ENCODE data around the gene KCNH1. TPM values are rescaled to one million over a fixed set of nuclear protein-coding genes. Genes with fewer than 3 reads are reported as not detected.

KCNH1 gene
- total RNA-seq, 2 experiments from 2014 or later = not detected

- ATAC-seq (no peak), DNase-seq (no peak)
- POLR2A ChIA-PET = no interaction called here
- H3K27me3 Mint-ChIP-seq = no peaks in the 10 kb centered on the region
- H3K27ac Mint-ChIP-seq = no peak overlapping the region
- H3K9me3 Mint-ChIP-seq = peaks cover 3% of the 10 kb centered on the region
- no peaks in the 10 kb centered on the region for H3K36me3 Mint-ChIP-seq (ENCODE audit: low read depth)
- CTCF ChIA-PET = no interaction called here
- intact Hi-C loops (cut with micrococcal nuclease) = no loop called here
- no peak overlapping the region for H3K4me3 Mint-ChIP-seq
- H3K4me1 Mint-ChIP-seq (ENCODE audit: low read depth) = no peaks in the 10 kb centered on the region
- no peak for TF ChIP-seq CTCF (IDR thresholded peaks at IDR 0.05)
Measured at GRCh38 chr1:210850556-210850955, 283.4 kb downstream of the KCNH1 start.

GRCh38 chr1:210848474-210848873 is 285.5 kb downstream of the KCNH1 start:
- Mint-ChIP-seq H3K27ac (no peak overlapping the region), H3K4me3 (no peak overlapping the region), H3K9me3 (peaks cover 3% of the 10 kb centered on the region), H3K36me3 (ENCODE audit: low read depth) (no peaks in the 10 kb centered on the region), H3K4me1 (ENCODE audit: low read depth) (no peaks in the 10 kb centered on the region), H3K27me3 (no peaks in the 10 kb centered on the region)
- ChIA-PET POLR2A (no interaction called here), CTCF (no interaction called here)
- intact Hi-C loops (cut with micrococcal nuclease) = no loop called here
- no peak for TF ChIP-seq CTCF (IDR thresholded peaks at IDR 0.05)
- ATAC-seq = no peak
- DNase-seq = no peak

GRCh38 chr1:210841926-210842625 is 291.9 kb downstream of the KCNH1 start:
- Mint-ChIP-seq H3K27ac (no peak overlapping the region), H3K36me3 (ENCODE audit: low read depth) (no peaks in the 10 kb centered on the region), H3K4me3 (no peak overlapping the region), H3K27me3 (peaks cover 8% of the 10 kb centered on the region), H3K4me1 (ENCODE audit: low read depth) (no peaks in the 10 kb centered on the region), H3K9me3 (peaks cover 2% of the 10 kb centered on the region)
- CTCF ChIA-PET = interaction anchor here (1.2 kb wide), 1 partner anchor 13 kb away, joined by 3 read pairs; no protein-coding TSS in a partner anchor
- POLR2A ChIA-PET = interaction anchor here (0.8 kb wide), 1 partner anchor 79 kb away, joined by 3 read pairs; no protein-coding TSS in a partner anchor
- no peak for DNase-seq
- ATAC-seq = no peak
- TF ChIP-seq CTCF (IDR thresholded peaks at IDR 0.05) = no peak
- intact Hi-C loops (cut with micrococcal nuclease) = no loop called here

- no peaks in the 10 kb centered on the region for H3K4me1 Mint-ChIP-seq (ENCODE audit: low read depth)
- CTCF ChIA-PET = interaction anchor here (1.5 kb wide), 1 partner anchor 11 kb away, joined by 3 read pairs; no protein-coding TSS in a partner anchor
- no peak for DNase-seq
Measured at GRCh38 chr1:210830034-210831028, 303.6 kb downstream of the KCNH1 start.

More at GRCh38 chr1:210830034-210831028, 303.6 kb downstream of the KCNH1 start:
- no peak overlapping the region for H3K4me3 Mint-ChIP-seq
- intact Hi-C loops (cut with micrococcal nuclease) = no loop called here
- POLR2A ChIA-PET = no interaction called here
- no peak for TF ChIP-seq CTCF (IDR thresholded peaks at IDR 0.05)
- H3K36me3 Mint-ChIP-seq (ENCODE audit: low read depth) = no peaks in the 10 kb centered on the region
- no peak overlapping the region for H3K27ac Mint-ChIP-seq
- H3K9me3 Mint-ChIP-seq = no peaks in the 10 kb centered on the region
- ATAC-seq = no peak
- peaks cover 4% of the 10 kb centered on the region for H3K27me3 Mint-ChIP-seq

Data from activated CD8-positive, alpha-beta T cell treated with anti-CD3 and anti-CD28 coated beads for 36 hours (primary cell).